HepG2 (cell line): ENCODE data around the gene ANKRD52. TPM values are rescaled to one million over a fixed set of nuclear protein-coding genes. Genes with fewer than 3 reads are reported as not detected.

Experiments used
- BHLHE40 ChIP-seq: IDR thresholded peaks from 2 replicates; pipeline ENCODE4 v1.6.1; 2011; ENCODE audit warnings: low read length, improper control_type of control experiment
- E2F1 ChIP-seq: sonication (generic); formaldehyde crosslinking; IDR thresholded peaks from 2 replicates; pipeline ENCODE4 v1.5.0; 2020; ENCODE audit warnings: missing genetic modification reagents
- HOXA3 ChIP-seq: sonication (generic); formaldehyde crosslinking; IDR thresholded peaks from 2 replicates; pipeline ENCODE4 v1.5.0; 2020; ENCODE audit warnings: missing genetic modification reagents
- IRX3 ChIP-seq: sonication (generic); formaldehyde crosslinking; IDR thresholded peaks from 2 replicates; pipeline ENCODE4 v1.8.1; 2023; ENCODE audit warnings: mild to moderate bottlenecking, low read depth, missing genetic modification reagents, borderline replicate concordance
- MAFG ChIP-seq: sonication (generic); formaldehyde crosslinking; IDR thresholded peaks from 2 replicates; pipeline ENCODE4 v1.5.1; 2020; ENCODE audit warnings: mild to moderate bottlenecking, missing genetic modification reagents
- MBD4 ChIP-seq: IDR thresholded peaks from 2 replicates; pipeline ENCODE4 v1.6.1; 2012; ENCODE audit warnings: low read length, inconsistent platforms, borderline replicate concordance
- MBNL3 ChIP-seq: fragments of 250-450 bp; sonication (Bioruptor Pico); conservative IDR thresholded peaks from 2 replicates; pipeline ENCODE4 v1.8.0; 2022; ENCODE audit warnings: mild to moderate bottlenecking, inconsistent platforms
- MLLT10 ChIP-seq: sonication (generic); formaldehyde crosslinking; IDR thresholded peaks from 2 replicates; pipeline ENCODE4 v1.4.0; 2020; ENCODE audit warnings: missing genetic modification reagents
- SIX4 ChIP-seq: sonication (generic); formaldehyde crosslinking; IDR thresholded peaks from 2 replicates; pipeline ENCODE4 v1.4.0; 2020; ENCODE audit warnings: missing genetic modification reagents
- TCF12 ChIP-seq, 2 experiments: fragments of 450-650 bp in 1 of 2; sonication (generic) in 1 of 2; formaldehyde crosslinking in 1 of 2; IDR thresholded peaks; 2 replicates each; pipeline versions ENCODE4 v1.6.1 to v1.8.0; 2017 to 2022; ENCODE audit warnings: antibody characterized with exemption in 1 of 2, mild to moderate bottlenecking in 1 of 2, missing genetic modification reagents in 1 of 2, moderate library complexity in 1 of 2
- TFAP4 ChIP-seq: sonication (generic); IDR thresholded peaks from 2 replicates; pipeline ENCODE4 v1.6.1; 2016; ENCODE audit warnings: low read depth, borderline replicate concordance
- TOE1 ChIP-seq: sonication (generic); formaldehyde crosslinking; IDR thresholded peaks from 2 replicates; pipeline ENCODE4 v1.4.0; 2020; ENCODE audit warnings: mild to moderate bottlenecking, missing genetic modification reagents
- ZBTB49 ChIP-seq: sonication (generic); formaldehyde crosslinking; IDR thresholded peaks from 2 replicates; pipeline ENCODE4 v1.4.0; 2020; ENCODE audit warnings: missing genetic modification reagents, borderline replicate concordance
- ZBTB7B ChIP-seq: sonication (generic); formaldehyde crosslinking; IDR thresholded peaks from 2 replicates; pipeline ENCODE4 v1.4.0; 2020; ENCODE audit warnings: missing genetic modification reagents
- ZNF432 ChIP-seq: sonication (generic); formaldehyde crosslinking; IDR thresholded peaks from 2 replicates; pipeline ENCODE4 v1.5.0; 2020; ENCODE audit warnings: missing genetic modification reagents, mild to moderate bottlenecking, borderline replicate concordance
- ZNF460 ChIP-seq: sonication (generic); formaldehyde crosslinking; IDR thresholded peaks from 2 replicates; pipeline ENCODE4 v1.5.1; 2020; ENCODE audit warnings: missing genetic modification reagents, mild to moderate bottlenecking, borderline replicate concordance
- ZNF543 ChIP-seq: sonication (generic); formaldehyde crosslinking; IDR thresholded peaks from 2 replicates; pipeline ENCODE4 v1.4.0; 2020; ENCODE audit warnings: mild to moderate bottlenecking, missing genetic modification reagents
- ZNF574 ChIP-seq: sonication (generic); formaldehyde crosslinking; IDR thresholded peaks from 2 replicates; pipeline ENCODE4 v1.4.0; 2020; ENCODE audit warnings: missing genetic modification reagents
- ZNF598 ChIP-seq: sonication (generic); formaldehyde crosslinking; IDR thresholded peaks from 2 replicates; pipeline ENCODE4 v1.5.1; 2020; ENCODE audit warnings: mild to moderate bottlenecking, missing genetic modification reagents, borderline replicate concordance
- ZNF788 ChIP-seq: sonication (generic); formaldehyde crosslinking; IDR thresholded peaks from 2 replicates; pipeline ENCODE4 v1.5.0; 2020; ENCODE audit warnings: mild to moderate bottlenecking, missing genetic modification reagents, borderline replicate concordance
- ZNF790 ChIP-seq: sonication (generic); formaldehyde crosslinking; IDR thresholded peaks from 2 replicates; pipeline ENCODE4 v1.8.0; 2022; ENCODE audit warnings: missing genetic modification reagents, mild to moderate bottlenecking, borderline replicate concordance
- polyA plus RNA-seq, 8 experiments: library from polyadenylated mRNA; depleted of rRNA in 3 of 8; stranded (reverse) in 7 of 8; unstranded in 1 of 8; fragments of >200 nt; fragmentation: Illumina TruSeq in 4 of 8; extraction: Trizol in 4 of 8; gene quantifications; 2 replicates each; pipeline versions ENCODE4 v1.2.1 to v1.2.3, GENCODE V29; 2011 to 2016; ENCODE audit warnings: low read depth in 4 of 8, missing spikeins in 1 of 8, mixed read lengths in 1 of 8; ENCODE audit not compliant: insufficient read depth in 1 of 8
- total RNA-seq, 5 experiments: library from RNA; depleted of rRNA; stranded (reverse); fragments of >200 nt; fragmentation: Illumina TruSeq; extraction: Trizol; gene quantifications; 2 replicates each; pipeline ENCODE4 v1.2.3, GENCODE V29; 2016; ENCODE audit warnings: low read depth in 1 of 5

The ANKRD52 gene
- total and polyA plus RNA-seq, 2 of the 13 experiments (the other 11 are each of a cell fraction or from before 2014, with no cell fraction given), result 7.8 to 9.2 TPM

GRCh38 chr12:56189918-56190694, 68.1 kb downstream of the ANKRD52 start (continued):
- TF ChIP-seq BHLHE40 (no peak), E2F1 (CRISPR knock-in tag) (0 out of 2 replicates have a peak, but pooled peaks have one; percentile 11), TCF12 (IDR thresholded peaks at IDR 0.05) (no peak), TCF12 (CRISPR knock-in tag; IDR thresholded peaks at IDR 0.05) (no peak), ZNF598 (CRISPR knock-in tag) (peak; percentile 35; the same call in 1 of the 2 replicates), MLLT10 (CRISPR knock-in tag) (no peak), MAFG (CRISPR knock-in tag) (no peak), IRX3 (no peak), ZBTB7B (peak; percentile 76), HOXA3 (peak; percentile 69), ZNF460 (CRISPR knock-in tag) (no peak; the same call in 1 of the 2 replicates), MBNL3 (CRISPR knock-in tag) (no peak), ZBTB49 (no peak), ZNF543 (CRISPR knock-in tag) (0 out of 2 replicates have a peak, but pooled peaks have one; percentile 48), TOE1 (peak; percentile 24; the same call in 1 of the 2 replicates), ZNF790 (0 out of 2 replicates have a peak, but pooled peaks have one; percentile 63), MBD4 (no peak), ZNF788 (peak; percentile 57; the same call in 1 of the 2 replicates), ZNF432 (CRISPR knock-in tag) (no peak), TFAP4 (no peak), SIX4 (CRISPR knock-in tag) (no peak), ZNF574 (no peak)
